ENCODE data around the gene PSME2. TPM values are rescaled to one million over a fixed set of nuclear protein-coding genes. Genes with fewer than 3 reads are reported as not detected.

Gene PSME2
- total RNA-seq, 1 donor from 2014 or later, result 138 TPM

DNA sequence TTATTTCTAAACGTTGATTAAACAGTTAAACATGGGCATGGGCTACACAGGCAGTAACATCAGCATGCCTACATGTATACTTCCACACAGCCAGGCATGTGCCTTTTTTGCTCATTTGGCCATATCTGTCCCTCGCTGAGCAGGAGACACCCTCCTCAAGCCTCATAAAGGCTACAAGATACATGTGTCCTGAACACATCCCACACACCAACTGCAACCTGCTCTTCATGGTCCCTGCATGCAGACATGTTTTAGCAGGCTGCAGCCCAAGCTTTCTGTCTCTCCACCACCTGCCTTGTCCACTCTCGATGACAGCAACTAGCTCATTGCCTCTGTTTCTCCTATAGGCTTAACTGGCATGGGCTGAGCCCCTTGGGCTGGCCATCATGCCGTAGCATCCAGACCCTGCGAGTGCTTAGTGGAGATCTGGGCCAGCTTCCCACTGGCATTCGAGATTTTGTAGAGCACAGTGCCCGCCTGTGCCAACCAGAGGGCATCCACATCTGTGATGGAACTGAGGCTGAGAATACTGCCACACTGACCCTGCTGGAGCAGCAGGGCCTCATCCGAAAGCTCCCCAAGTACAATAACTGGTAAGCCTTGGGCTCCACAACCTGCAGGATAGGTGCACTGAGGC, 49.7 kb downstream of the PSME2 start:
- no peak overlapping the region for H3K4me3 ChIP-seq

GRCh38 chr14:24095271-24096068, 50.9 kb downstream of the PSME2 start:
- intact Hi-C loops (cut with DNase I), result no loop called here
- Histone ChIP-seq H3K36me3 (peaks cover 27% of the 10 kb centered on the region), H3K27ac (peak overlapping the region; percentile 97), H3K4me3 (peak overlapping the region; percentile 97), H3K9me3 (no peaks in the 10 kb centered on the region), H3K27me3 (no peaks in the 10 kb centered on the region), H3K4me1 (peaks cover 20% of the 10 kb centered on the region)
- ATAC-seq (peak; percentile 40), DNase-seq (peak; percentile 86)
- TF ChIP-seq, protein P1, sequence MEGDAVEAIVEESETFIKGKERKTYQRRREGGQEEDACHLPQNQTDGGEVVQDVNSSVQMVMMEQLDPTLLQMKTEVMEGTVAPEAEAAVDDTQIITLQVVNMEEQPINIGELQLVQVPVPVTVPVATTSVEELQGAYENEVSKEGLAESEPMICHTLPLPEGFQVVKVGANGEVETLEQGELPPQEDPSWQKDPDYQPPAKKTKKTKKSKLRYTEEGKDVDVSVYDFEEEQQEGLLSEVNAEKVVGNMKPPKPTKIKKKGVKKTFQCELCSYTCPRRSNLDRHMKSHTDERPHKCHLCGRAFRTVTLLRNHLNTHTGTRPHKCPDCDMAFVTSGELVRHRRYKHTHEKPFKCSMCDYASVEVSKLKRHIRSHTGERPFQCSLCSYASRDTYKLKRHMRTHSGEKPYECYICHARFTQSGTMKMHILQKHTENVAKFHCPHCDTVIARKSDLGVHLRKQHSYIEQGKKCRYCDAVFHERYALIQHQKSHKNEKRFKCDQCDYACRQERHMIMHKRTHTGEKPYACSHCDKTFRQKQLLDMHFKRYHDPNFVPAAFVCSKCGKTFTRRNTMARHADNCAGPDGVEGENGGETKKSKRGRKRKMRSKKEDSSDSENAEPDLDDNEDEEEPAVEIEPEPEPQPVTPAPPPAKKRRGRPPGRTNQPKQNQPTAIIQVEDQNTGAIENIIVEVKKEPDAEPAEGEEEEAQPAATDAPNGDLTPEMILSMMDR (IDR thresholded peaks at IDR 0.05), result no peak

More for the DNA sequence above, 49.7 kb downstream of the PSME2 start:
- peaks cover 35% of the 10 kb centered on the region for H3K36me3 ChIP-seq
- H3K4me1 ChIP-seq, result peaks cover 20% of the 10 kb centered on the region
- H3K27me3 ChIP-seq, result no peaks in the 10 kb centered on the region
- H3K9me3 ChIP-seq, result no peaks in the 10 kb centered on the region
- TF ChIP-seq, protein P1 (IDR thresholded peaks at IDR 0.05), result no peak
- no peak for ATAC-seq
- H3K27ac ChIP-seq, result no peak overlapping the region
- intact Hi-C loops (cut with DNase I), result no loop called here
- peak; percentile 35 for DNase-seq

GRCh38 chr14:24094841-24095270, 51.6 kb downstream of the PSME2 start:
- H3K4me1 ChIP-seq, result peaks cover 20% of the 10 kb centered on the region
- TF ChIP-seq, protein P1 (IDR thresholded peaks at IDR 0.05), result no peak
- peaks cover 21% of the 10 kb centered on the region for H3K36me3 ChIP-seq
- H3K9me3 ChIP-seq, result no peaks in the 10 kb centered on the region
- peak; percentile 70 for DNase-seq
- H3K27me3 ChIP-seq, result no peaks in the 10 kb centered on the region
- peak overlapping the region; percentile 97 for H3K4me3 ChIP-seq
- intact Hi-C loops (cut with DNase I), result no loop called here
- H3K27ac ChIP-seq, result peak overlapping the region; percentile 97
- no peak for ATAC-seq

GRCh38 chr14:24093901-24094840, 52.2 kb downstream of the PSME2 start, which contains the start of gene PCK2:
TSS of gene PCK2 (plus strand) at chr14:24094311. CDS start at chr14:24094406, 95 bp downstream.
- H3K4me3 ChIP-seq, result peak within 1 kb of the TSS; percentile 97
- H3K36me3 ChIP-seq, result peaks cover 14% of the 10 kb centered on the region
- no peaks in the 10 kb centered on the region for H3K27me3 ChIP-seq
- H3K9me3 ChIP-seq, result no peaks in the 10 kb centered on the region
- intact Hi-C loops (cut with DNase I), result no loop called here
- H3K27ac ChIP-seq, result peak within 1 kb of the TSS; percentile 97
- peak; percentile 99 for DNase-seq
- H3K4me1 ChIP-seq, result peaks cover 20% of the 10 kb centered on the region
- ATAC-seq, result peak; percentile 95
- TF ChIP-seq, protein P1 (IDR thresholded peaks at IDR 0.05), result no peak

Small RNA genes within 50 kb of the gene (microRNA-seq; reads per million reads assigned to microRNA genes)
- not detected for gene MIR7703 (ENCODE audit: borderline microRNAs expressed)

Other genes with a start within 250 kb of the PSME2 start
- gene DHRS4, start 192.8 kb downstream of the PSME2 start, total RNA-seq, result 25.8 TPM
- 16.3 TPM for gene DHRS4L2, start 157.7 kb downstream of the PSME2 start, total RNA-seq
- gene CARMIL3, start 94.6 kb downstream of the PSME2 start, total RNA-seq, result 0.96 TPM
- gene CPNE6, start 75.0 kb downstream of the PSME2 start, total RNA-seq, result not detected
- gene PCK2, start 52.3 kb downstream of the PSME2 start, total RNA-seq, result 39.9 TPM
- 57.8 TPM for gene DCAF11, start 31.8 kb downstream of the PSME2 start, total RNA-seq
- gene NRL, start 31.7 kb downstream of the PSME2 start, total RNA-seq, result 2.8 TPM
- gene FITM1, start 16.0 kb downstream of the PSME2 start, total RNA-seq, result 1.1 TPM
- 171 TPM for gene PSME1, start 10.4 kb downstream of the PSME2 start, total RNA-seq
- 10.5 TPM for gene EMC9, start 5.0 kb downstream of the PSME2 start, total RNA-seq
- 52.3 TPM for gene RNF31, start 888 bp upstream of the PSME2 start, total RNA-seq
- 123 TPM for gene IRF9, start 14.7 kb upstream of the PSME2 start, total RNA-seq
- 18.5 TPM for gene REC8, start 25.5 kb upstream of the PSME2 start, total RNA-seq
- gene IPO4, start 42.2 kb upstream of the PSME2 start, total RNA-seq, result 25.1 TPM
- 52.0 TPM for gene TM9SF1, start 48.8 kb upstream of the PSME2 start, total RNA-seq
- gene TSSK4, start 59.1 kb upstream of the PSME2 start, total RNA-seq, result not detected
- 48.0 TPM for gene CHMP4A, start 66.9 kb upstream of the PSME2 start, total RNA-seq
- 17.8 TPM for gene MDP1, start 69.5 kb upstream of the PSME2 start, total RNA-seq
- gene NEDD8, start 85.8 kb upstream of the PSME2 start, total RNA-seq, result 142 TPM
- 73.2 TPM for gene GMPR2, start 86.3 kb upstream of the PSME2 start, total RNA-seq
- gene TINF2, start 96.0 kb upstream of the PSME2 start, total RNA-seq, result 92.3 TPM
- 12.3 TPM for gene TGM1, start 116.6 kb upstream of the PSME2 start, total RNA-seq
- 50.3 TPM for gene RABGGTA, start 125.0 kb upstream of the PSME2 start, total RNA-seq
- 28.0 TPM for gene DHRS1, start 153.2 kb upstream of the PSME2 start, total RNA-seq
- gene NOP9, start 153.2 kb upstream of the PSME2 start, total RNA-seq, result 21.4 TPM
- 18.8 TPM for gene CIDEB, start 161.4 kb upstream of the PSME2 start, total RNA-seq
- 6.4 TPM for gene LTB4R2, start 163.5 kb upstream of the PSME2 start, total RNA-seq
- 9.8 TPM for gene LTB4R, start 164.9 kb upstream of the PSME2 start, total RNA-seq
- 54.5 TPM for gene ADCY4, start 188.5 kb upstream of the PSME2 start, total RNA-seq
- gene RIPK3, start 193.4 kb upstream of the PSME2 start, total RNA-seq, result 23.4 TPM
- 42.5 TPM for gene NFATC4, start 221.6 kb upstream of the PSME2 start, total RNA-seq